GM12864 (cell line): ENCODE data around the gene CYLD.

Source experiments
- DNase-seq: peaks from one replicate; pipeline ENCODE4 v3.0.0-alpha.2; 2011; ENCODE audit warnings: low read depth
- H3K4me3 ChIP-seq: 2 replicates; pipeline ENCODE4 v1.5.1; 2011; ENCODE audit warnings: mild to moderate bottlenecking, low read depth, low read length, control low read depth
- CTCF ChIP-seq: IDR thresholded peaks from 2 replicates; pipeline ENCODE4 v1.5.1; 2011; ENCODE audit warnings: low read depth, mild to moderate bottlenecking, moderate library complexity, low read length, control low read depth, inconsistent platforms; ENCODE audit errors: missing control alignments

Gene CYLD

DNA sequence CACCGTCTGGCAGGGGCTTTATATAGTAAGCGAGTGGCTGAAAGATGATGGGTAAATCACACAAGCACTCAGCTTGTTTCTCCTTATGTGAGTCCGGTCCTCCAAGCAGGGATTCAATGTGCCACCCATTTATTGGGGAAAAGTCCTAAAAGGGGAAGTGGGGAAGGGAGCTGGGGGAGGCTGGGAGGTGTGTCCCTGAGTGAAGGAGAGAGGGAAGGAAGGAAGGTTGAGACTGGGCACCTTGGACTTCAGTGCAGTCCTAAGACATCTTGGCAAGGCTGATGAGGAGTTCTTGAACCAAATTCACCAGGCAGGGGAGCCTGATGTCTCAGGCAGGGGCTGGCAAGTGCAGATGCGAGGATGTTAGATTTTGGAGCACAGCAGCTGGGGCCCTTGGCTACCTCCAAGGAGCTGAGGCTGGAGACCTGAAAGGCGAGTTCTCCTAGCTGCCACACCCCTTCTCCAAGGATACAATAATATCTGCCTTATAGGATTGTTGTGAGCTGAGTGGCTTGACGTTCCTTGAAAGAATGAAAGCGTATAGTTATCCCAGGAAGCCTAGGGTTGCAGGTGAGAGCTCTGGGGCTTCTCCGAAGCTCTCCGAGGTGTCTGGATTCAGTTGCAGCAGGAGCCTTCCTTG is 23.0 kb upstream of the CYLD start:
- H3K4me3 ChIP-seq = no peak overlapping the region
- no peak for TF ChIP-seq CTCF

DNA sequence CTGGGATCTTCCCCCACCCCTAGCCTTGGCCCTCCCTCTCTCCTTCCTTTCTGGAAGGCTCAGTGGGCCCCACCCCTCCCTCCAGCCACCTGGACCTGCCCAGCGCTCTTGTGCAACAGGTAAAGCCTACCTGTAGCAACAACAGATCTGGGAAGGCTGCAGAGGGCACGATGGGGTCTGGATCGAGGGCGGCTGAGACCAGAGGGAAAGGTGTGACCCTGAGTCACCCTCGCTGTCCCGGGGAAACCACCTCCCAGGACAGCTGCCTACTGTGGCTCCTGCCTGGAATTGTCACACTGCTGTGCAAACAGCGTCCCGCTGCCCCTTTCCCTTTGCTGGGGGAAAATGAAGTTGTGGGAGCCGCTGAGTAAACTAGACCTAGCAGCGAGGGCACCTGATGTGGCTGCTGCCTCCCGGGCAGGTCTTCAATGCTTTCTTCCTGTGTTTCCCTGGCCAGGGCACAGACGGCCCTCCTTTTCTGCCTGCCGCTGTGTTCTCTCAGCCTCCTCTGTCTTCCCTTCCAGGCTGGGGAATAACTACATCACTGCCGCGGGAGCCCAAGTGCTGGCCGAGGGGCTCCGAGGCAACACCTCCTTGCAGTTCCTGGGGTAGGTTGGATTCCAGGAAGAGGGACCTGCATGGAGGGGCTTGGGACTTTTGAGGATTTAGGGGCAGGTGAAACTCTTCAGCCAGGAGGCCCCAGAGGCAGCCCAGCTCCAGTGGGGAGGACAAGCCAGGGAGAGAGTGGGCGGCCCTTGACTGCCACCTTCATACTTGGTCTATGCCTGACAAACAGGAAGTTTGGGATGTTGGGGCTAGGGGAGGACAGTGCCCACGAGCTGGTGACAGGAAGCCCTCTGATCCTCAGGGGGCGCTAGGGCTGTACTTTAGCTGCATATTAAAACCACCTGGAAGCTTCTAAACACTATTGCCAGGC is 22.2 kb upstream of the CYLD start:
- no peak for TF ChIP-seq CTCF
- DNase-seq = no peak
- no peak overlapping the region for H3K4me3 ChIP-seq

More for the DNA sequence above, 23.0 kb upstream of the CYLD start:
- DNase-seq = no peak

DNA sequence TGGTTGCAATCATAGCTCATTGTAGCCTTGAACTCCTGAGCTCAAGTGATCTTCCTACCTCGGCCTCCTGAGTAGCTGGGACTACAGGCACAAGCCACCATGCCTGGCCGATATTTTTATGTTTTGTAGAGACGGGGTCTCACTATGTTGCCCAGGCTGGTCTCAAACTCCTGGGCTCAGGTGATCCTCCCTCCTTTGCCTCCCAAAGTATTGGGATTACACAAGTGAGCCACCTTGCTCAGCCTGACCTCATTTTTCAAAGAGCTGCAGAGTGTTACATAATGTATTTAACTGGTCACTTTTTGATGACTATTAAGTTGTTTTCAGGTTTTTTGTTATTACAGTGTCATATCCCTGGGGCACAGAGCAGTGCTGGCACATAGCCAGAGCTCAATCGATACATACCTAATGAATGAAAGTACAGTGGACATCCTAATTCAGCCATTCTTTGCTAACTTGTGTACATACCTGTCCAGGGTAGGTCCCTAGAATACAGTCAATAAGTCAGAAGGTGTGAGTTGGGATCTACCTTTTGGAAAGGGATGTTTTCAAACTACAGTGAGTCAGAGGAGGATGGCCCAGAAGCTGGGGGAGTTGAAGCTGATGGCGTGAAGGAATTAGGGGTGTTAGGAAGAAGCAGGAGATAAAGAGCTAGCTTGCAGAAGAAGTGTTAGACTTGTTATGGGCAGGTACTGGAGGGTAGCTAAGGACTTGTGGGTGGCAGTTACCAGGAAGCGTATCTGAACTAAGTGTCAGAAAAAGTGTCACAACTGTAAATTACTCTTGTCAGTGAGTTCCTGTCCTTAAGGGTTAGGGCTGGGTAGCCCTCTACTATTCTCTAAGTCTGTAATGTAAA is 20.1 kb upstream of the CYLD start:
- DNase-seq = no peak
- H3K4me3 ChIP-seq = no peak overlapping the region
- TF ChIP-seq CTCF = no peak

DNA sequence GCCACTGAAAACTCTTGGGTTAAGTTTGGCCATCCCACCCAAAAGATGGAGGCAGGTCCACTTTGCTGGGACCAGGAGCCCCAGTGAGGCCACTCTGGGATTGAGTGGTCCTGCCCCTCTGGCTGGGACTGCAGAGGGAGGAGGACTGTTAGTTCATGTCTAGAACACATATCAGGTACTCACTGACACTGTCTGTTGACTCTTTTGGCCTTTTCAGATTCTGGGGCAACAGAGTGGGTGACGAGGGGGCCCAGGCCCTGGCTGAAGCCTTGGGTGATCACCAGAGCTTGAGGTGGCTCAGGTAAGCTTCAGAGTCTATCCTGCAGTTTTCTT is 19.5 kb upstream of the CYLD start:
- no peak for TF ChIP-seq CTCF
- no peak overlapping the region for H3K4me3 ChIP-seq
- no peak for DNase-seq

- DNase-seq = no peak
- no peak overlapping the region for H3K4me3 ChIP-seq
- TF ChIP-seq CTCF = no peak
Observed at GRCh38 chr16:50722960-50723359, 18.9 kb upstream of the CYLD start.

GRCh38 chr16:50724306-50724705 is 17.6 kb upstream of the CYLD start:
- no peak for DNase-seq
- no peak overlapping the region for H3K4me3 ChIP-seq
- TF ChIP-seq CTCF = no peak
